Testis (tissue), 3 donors: Measurements from ENCODE around the gene SEMA4D. TPM values are rescaled to one million over a fixed set of nuclear protein-coding genes. Genes with fewer than 3 reads are reported as not detected.
"Not testable (repeated sequence)": the region's sequence is repeated elsewhere in the genome, so short reads cannot be mapped to it uniquely, and the experiment has no call there.

Experiments used
- DNase-seq: peaks from one replicate; pipeline ENCODE4 v3.0.0-alpha.2; 2019
- H3K27ac ChIP-seq, 2 donors: fragments of 200-600 bp; sonication (generic); one replicate each; pipeline ENCODE4 v1.5.1; 2019
- H3K27me3 ChIP-seq: fragments of 200-600 bp; sonication (generic); one replicate; pipeline ENCODE4 v1.5.1; 2019
- H3K36me3 ChIP-seq: fragments of 200-600 bp; sonication (generic); one replicate; pipeline ENCODE4 v1.5.1; 2017; ENCODE audit warnings: low read depth; ENCODE audit errors: missing control alignments
- H3K4me1 ChIP-seq: fragments of 200-600 bp; sonication (generic); one replicate; pipeline ENCODE4 v1.5.1; 2019
- H3K4me3 ChIP-seq, 2 donors: fragments of 200-600 bp; sonication (generic); one replicate each; pipeline ENCODE4 v1.5.1; 2017 to 2019
- H3K9me3 ChIP-seq: fragments of 200-600 bp; sonication (generic); one replicate; pipeline ENCODE4 v1.5.1; 2017
- CTCF ChIP-seq, 3 experiments: fragments of 450-650 bp in 2 of 3; fragments of 200-600 bp in 1 of 3; sonication (generic) in 1 of 3; IDR thresholded peaks; one replicate each; pipeline ENCODE4 v1.5.1; 2016 to 2019; ENCODE audit warnings: antibody characterized with exemption in 3 of 3, mild to moderate bottlenecking in 2 of 3, moderate library complexity in 1 of 3
- POLR2A ChIP-seq: fragments of 450-650 bp; IDR thresholded peaks from one replicate; pipeline ENCODE4 v1.6.1; 2017; ENCODE audit warnings: antibody characterized with exemption, mild to moderate bottlenecking, moderate library complexity
- whole genome bisulfite sequencing, 2 donors: methylation state at CpG; one replicate each; pipeline ENCODE4 v1.1.5; 2018; 5-methylcytosine and 5-hydroxymethylcytosine counted together
- intact Hi-C: fragments of 100-400 bp; cut with DNase I; formaldehyde crosslinking; loops from one replicate; pipeline ENCODE4 v1.15.1; 2023; ENCODE audit warnings: low total_unique reads
- polyA plus RNA-seq: library from polyadenylated mRNA; stranded (reverse); fragments of 350-450 nt; fragmentation: Illumina TruSeq; extraction: RNeasy Lipid Tissue Mini Kit (QIAGEN cat#74804); gene quantifications from one replicate; pipeline ENCODE4 v1.2.3, GENCODE V29; 2014; ENCODE audit warnings: low read depth, low replicate concordance; ENCODE audit not compliant: insufficient read depth
- total RNA-seq, 2 donors: library from RNA; depleted of rRNA; stranded (reverse); fragments of >200 nt; gene quantifications; one replicate each; pipeline ENCODE4 v1.2.3, GENCODE V29; 2016

The SEMA4D gene
- total and polyA plus RNA-seq, 3 donors from 2014 or later: 26.2 to 53.1 (median 38.7) TPM

- intact Hi-C loops: no loop called here
- H3K4me3 ChIP-seq: no peak overlapping the region
- WGBS, 2 donors: 48 to 80% methylated on average over 9 of the region's 9 CpGs
- H3K27ac ChIP-seq: no peak overlapping the region
- H3K27me3 ChIP-seq: no peaks in the 10 kb centered on the region
- no peaks in the 10 kb centered on the region for H3K9me3 ChIP-seq
- no peaks in the 10 kb centered on the region for H3K36me3 ChIP-seq
- TF ChIP-seq CTCF (IDR thresholded peaks at IDR 0.05): no peak
- TF ChIP-seq POLR2A: no peak
- DNase-seq: no peak
- H3K4me1 ChIP-seq: no peaks in the 10 kb centered on the region
Measured at GRCh38 chr9:89346696-89347095, 151.2 kb downstream of the SEMA4D start.

- 90 to 98% methylated on average over 5 of the region's 5 CpGs for WGBS, 2 donors
- no peak overlapping the region for H3K27ac ChIP-seq
- H3K36me3 ChIP-seq: no peaks in the 10 kb centered on the region
- no peak for DNase-seq
- H3K4me3 ChIP-seq: no peak overlapping the region
- no peaks in the 10 kb centered on the region for H3K27me3 ChIP-seq
- no peaks in the 10 kb centered on the region for H3K4me1 ChIP-seq
- intact Hi-C loops: no loop called here
- no peak for TF ChIP-seq POLR2A
- no peak for TF ChIP-seq CTCF (IDR thresholded peaks at IDR 0.05)
- no peaks in the 10 kb centered on the region for H3K9me3 ChIP-seq
Measured at GRCh38 chr9:89345476-89345875, 152.4 kb downstream of the SEMA4D start.

GRCh38 chr9:89343812-89344211, 154.1 kb downstream of the SEMA4D start:
- DNase-seq, H3K27me3 ChIP-seq, intact Hi-C loops, H3K4me3 ChIP-seq, H3K36me3 ChIP-seq, H3K27ac ChIP-seq, H3K4me1 ChIP-seq, H3K9me3 ChIP-seq: not testable (repeated sequence)
- 97% methylated on average over 7 of the region's 7 CpGs for WGBS, 2 donors

GRCh38 chr9:89342948-89343347, 155.0 kb downstream of the SEMA4D start:
- no peaks in the 10 kb centered on the region for H3K36me3 ChIP-seq
- TF ChIP-seq POLR2A: no peak
- TF ChIP-seq CTCF (IDR thresholded peaks at IDR 0.05): no peak
- no peaks in the 10 kb centered on the region for H3K9me3 ChIP-seq
- H3K27me3 ChIP-seq: no peaks in the 10 kb centered on the region
- intact Hi-C loops: no loop called here
- no peak for DNase-seq
- H3K4me3 ChIP-seq: no peak overlapping the region
- 96 to 100% methylated on average over 1 of the region's 1 CpG for WGBS, 2 donors
- no peak overlapping the region for H3K27ac ChIP-seq
- no peaks in the 10 kb centered on the region for H3K4me1 ChIP-seq

GRCh38 chr9:89342213-89342612, 155.7 kb downstream of the SEMA4D start:
- H3K36me3 ChIP-seq: no peaks in the 10 kb centered on the region
- TF ChIP-seq CTCF (IDR thresholded peaks at IDR 0.05) (no peak), POLR2A (no peak)
- no peak for DNase-seq
- no peak overlapping the region for H3K4me3 ChIP-seq
- H3K27ac ChIP-seq: no peak overlapping the region
- WGBS, 2 donors: 96 to 97% methylated on average over 6 of the region's 6 CpGs
- H3K9me3 ChIP-seq: no peaks in the 10 kb centered on the region
- H3K27me3 ChIP-seq: no peaks in the 10 kb centered on the region
- H3K4me1 ChIP-seq: no peaks in the 10 kb centered on the region
- intact Hi-C loops: no loop called here
